Measurements from ENCODE around the gene VAV1. TPM values are rescaled to one million over a fixed set of nuclear protein-coding genes. Genes with fewer than 3 reads are reported as not detected.

The VAV1 gene
- total and polyA plus RNA-seq, 9 of the 15 experiments (the other 6 are each of a cell fraction or from before 2014, with no cell fraction given) = 0.46 to 20.1 (median 11.1) TPM

DNA sequence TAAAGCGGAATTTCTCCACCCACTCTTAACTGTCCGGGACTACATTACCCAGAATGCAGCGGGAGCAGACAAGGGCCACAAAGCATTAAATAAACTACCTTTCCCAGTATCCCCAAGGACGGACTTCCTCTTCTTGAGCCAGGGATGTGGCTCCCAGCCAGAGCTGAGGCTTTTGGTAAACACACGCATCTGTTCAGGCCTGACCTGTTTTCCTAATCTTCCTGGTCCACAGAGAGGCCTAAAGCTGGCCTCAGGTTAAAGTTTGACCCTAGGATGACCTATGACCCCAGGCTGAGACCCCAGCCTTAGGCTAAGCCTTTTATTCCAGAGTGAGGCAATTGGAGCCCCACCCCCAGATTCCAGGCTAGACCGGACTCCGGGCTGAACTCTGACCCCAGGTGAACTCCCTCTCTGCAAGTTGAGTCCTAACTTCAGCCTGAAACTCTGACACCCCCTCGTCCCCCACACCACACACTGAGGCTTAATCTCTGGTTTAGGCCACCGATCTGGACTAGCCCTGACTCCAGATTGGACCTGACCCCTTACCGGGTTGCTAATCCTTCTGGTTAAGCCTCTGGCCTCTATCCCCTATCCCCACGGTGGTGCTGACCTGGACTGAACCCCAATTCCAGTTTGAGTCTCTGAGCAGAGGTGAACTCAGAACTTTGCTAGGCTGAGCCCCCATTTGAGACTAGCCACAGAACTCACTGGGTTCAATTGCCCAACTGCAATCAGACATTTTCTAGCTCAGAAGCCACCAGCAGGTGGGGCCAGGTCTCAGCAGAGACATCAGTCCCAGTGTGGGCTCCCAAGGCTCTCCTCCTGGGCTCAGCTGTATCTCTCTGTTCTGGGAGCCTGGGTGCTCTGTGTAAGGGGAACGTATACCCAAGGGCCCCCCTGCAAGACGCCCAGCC, 34.4 kb upstream of the VAV1 start (continued):
- TF ChIP-seq, protein P1, sequence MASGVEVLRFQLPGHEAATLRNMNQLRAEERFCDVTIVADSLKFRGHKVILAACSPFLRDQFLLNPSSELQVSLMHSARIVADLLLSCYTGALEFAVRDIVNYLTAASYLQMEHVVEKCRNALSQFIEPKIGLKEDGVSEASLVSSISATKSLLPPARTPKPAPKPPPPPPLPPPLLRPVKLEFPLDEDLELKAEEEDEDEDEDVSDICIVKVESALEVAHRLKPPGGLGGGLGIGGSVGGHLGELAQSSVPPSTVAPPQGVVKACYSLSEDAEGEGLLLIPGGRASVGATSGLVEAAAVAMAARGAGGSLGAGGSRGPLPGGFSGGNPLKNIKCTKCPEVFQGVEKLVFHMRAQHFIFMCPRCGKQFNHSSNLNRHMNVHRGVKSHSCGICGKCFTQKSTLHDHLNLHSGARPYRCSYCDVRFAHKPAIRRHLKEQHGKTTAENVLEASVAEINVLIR (CRISPR knock-in tag; IDR thresholded peaks at IDR 0.05) = no peak
- TF ChIP-seq MEF2D (tag; conservative IDR thresholded peaks at IDR 0.05; ENCODE audit: low read depth) = no peak; the same call in none of the 2 replicates
- TF ChIP-seq, protein P2, sequence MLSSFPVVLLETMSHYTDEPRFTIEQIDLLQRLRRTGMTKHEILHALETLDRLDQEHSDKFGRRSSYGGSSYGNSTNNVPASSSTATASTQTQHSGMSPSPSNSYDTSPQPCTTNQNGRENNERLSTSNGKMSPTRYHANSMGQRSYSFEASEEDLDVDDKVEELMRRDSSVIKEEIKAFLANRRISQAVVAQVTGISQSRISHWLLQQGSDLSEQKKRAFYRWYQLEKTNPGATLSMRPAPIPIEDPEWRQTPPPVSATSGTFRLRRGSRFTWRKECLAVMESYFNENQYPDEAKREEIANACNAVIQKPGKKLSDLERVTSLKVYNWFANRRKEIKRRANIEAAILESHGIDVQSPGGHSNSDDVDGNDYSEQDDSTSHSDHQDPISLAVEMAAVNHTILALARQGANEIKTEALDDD (IDR thresholded peaks at IDR 0.05) = peak; percentile 54
- no peak; the same call in 1 of the 2 replicates for TF ChIP-seq PYGO2 (tag; IDR thresholded peaks at IDR 0.05)
- TF ChIP-seq, protein P3, sequence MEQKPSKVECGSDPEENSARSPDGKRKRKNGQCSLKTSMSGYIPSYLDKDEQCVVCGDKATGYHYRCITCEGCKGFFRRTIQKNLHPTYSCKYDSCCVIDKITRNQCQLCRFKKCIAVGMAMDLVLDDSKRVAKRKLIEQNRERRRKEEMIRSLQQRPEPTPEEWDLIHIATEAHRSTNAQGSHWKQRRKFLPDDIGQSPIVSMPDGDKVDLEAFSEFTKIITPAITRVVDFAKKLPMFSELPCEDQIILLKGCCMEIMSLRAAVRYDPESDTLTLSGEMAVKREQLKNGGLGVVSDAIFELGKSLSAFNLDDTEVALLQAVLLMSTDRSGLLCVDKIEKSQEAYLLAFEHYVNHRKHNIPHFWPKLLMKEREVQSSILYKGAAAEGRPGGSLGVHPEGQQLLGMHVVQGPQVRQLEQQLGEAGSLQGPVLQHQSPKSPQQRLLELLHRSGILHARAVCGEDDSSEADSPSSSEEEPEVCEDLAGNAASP (IDR thresholded peaks at IDR 0.05) = no peak
- 0 out of 2 replicates have a peak, but pooled peaks have one; percentile 32 for TF ChIP-seq PML (IDR thresholded peaks at IDR 0.05; ENCODE audit: low read length)
- no peak for TF ChIP-seq ZNF695 (CRISPR knock-in tag; IDR thresholded peaks at IDR 0.05)
- TF ChIP-seq ZNF444 (CRISPR knock-in tag; IDR thresholded peaks at IDR 0.05) = no peak
- TF ChIP-seq, protein P4, sequence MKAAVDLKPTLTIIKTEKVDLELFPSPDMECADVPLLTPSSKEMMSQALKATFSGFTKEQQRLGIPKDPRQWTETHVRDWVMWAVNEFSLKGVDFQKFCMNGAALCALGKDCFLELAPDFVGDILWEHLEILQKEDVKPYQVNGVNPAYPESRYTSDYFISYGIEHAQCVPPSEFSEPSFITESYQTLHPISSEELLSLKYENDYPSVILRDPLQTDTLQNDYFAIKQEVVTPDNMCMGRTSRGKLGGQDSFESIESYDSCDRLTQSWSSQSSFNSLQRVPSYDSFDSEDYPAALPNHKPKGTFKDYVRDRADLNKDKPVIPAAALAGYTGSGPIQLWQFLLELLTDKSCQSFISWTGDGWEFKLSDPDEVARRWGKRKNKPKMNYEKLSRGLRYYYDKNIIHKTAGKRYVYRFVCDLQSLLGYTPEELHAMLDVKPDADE (conservative IDR thresholded peaks at IDR 0.05; ENCODE audit: control insufficient read depth, low read depth, low read length) = peak; percentile 99; the same call in 1 of the 2 replicates
- no peak for TF ChIP-seq RBM14 (IDR thresholded peaks at IDR 0.05; ENCODE audit: borderline replicate concordance, insufficient read depth, low read depth, low read length)
- TF ChIP-seq SMAD4 (CRISPR knock-in tag; conservative IDR thresholded peaks at IDR 0.05) = peak; percentile 58
- TF ChIP-seq, protein P5, sequence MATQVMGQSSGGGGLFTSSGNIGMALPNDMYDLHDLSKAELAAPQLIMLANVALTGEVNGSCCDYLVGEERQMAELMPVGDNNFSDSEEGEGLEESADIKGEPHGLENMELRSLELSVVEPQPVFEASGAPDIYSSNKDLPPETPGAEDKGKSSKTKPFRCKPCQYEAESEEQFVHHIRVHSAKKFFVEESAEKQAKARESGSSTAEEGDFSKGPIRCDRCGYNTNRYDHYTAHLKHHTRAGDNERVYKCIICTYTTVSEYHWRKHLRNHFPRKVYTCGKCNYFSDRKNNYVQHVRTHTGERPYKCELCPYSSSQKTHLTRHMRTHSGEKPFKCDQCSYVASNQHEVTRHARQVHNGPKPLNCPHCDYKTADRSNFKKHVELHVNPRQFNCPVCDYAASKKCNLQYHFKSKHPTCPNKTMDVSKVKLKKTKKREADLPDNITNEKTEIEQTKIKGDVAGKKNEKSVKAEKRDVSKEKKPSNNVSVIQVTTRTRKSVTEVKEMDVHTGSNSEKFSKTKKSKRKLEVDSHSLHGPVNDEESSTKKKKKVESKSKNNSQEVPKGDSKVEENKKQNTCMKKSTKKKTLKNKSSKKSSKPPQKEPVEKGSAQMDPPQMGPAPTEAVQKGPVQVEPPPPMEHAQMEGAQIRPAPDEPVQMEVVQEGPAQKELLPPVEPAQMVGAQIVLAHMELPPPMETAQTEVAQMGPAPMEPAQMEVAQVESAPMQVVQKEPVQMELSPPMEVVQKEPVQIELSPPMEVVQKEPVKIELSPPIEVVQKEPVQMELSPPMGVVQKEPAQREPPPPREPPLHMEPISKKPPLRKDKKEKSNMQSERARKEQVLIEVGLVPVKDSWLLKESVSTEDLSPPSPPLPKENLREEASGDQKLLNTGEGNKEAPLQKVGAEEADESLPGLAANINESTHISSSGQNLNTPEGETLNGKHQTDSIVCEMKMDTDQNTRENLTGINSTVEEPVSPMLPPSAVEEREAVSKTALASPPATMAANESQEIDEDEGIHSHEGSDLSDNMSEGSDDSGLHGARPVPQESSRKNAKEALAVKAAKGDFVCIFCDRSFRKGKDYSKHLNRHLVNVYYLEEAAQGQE (IDR thresholded peaks at IDR 0.05; ENCODE audit: borderline replicate concordance) = peak; percentile 78
- TF ChIP-seq, protein P5 (CRISPR knock-in tag; IDR thresholded peaks at IDR 0.05; ENCODE audit: low read depth) = no peak
- no peak for TF ChIP-seq ZNF121 (CRISPR knock-in tag; conservative IDR thresholded peaks at IDR 0.05)

Data from K562 (cell line).